Keratinocyte (primary cell): Measurements from ENCODE around the gene MAMDC2. TPM values are rescaled to one million over a fixed set of nuclear protein-coding genes. Genes with fewer than 3 reads are reported as not detected.

Experiments used
- DNase-seq: peaks from one replicate; pipeline ENCODE4 v3.0.0-alpha.2; 2011; ENCODE audit warnings: low read depth, missing footprints, low spot score
- FAIRE-seq: peaks from 2 replicates; lab custom pipeline; 2011; peaks lifted over from hg19 to GRCh38; lab: Jason Lieb, UNC
- H2AFZ ChIP-seq: 2 replicates; pipeline ENCODE4 v1.6.0; 2012; ENCODE audit warnings: low read length, control low read depth, inconsistent platforms; ENCODE audit not compliant: control insufficient read depth
- H3K27ac ChIP-seq: 2 replicates; pipeline ENCODE4 v1.5.1; 2011; ENCODE audit warnings: low read length; ENCODE audit not compliant: control insufficient read depth, insufficient read depth
- H3K27me3 ChIP-seq: 3 replicates; pipeline ENCODE4 v1.6.0; 2011; ENCODE audit warnings: low read length; ENCODE audit not compliant: control insufficient read depth, insufficient read depth; ENCODE audit errors: extremely low read depth
- H3K36me3 ChIP-seq, 2 experiments: 2 replicates in 1 of 2; 3 replicates in 1 of 2; pipeline ENCODE4 v1.5.1; 2011; ENCODE audit warnings: low read length in 2 of 2, mild to moderate bottlenecking in 1 of 2; ENCODE audit not compliant: control insufficient read depth in 2 of 2, insufficient read depth in 2 of 2; ENCODE audit errors: extremely low read depth in 1 of 2
- H3K4me1 ChIP-seq: 3 replicates; pipeline ENCODE4 v1.5.1; 2011; ENCODE audit warnings: low read length; ENCODE audit not compliant: control insufficient read depth, insufficient read depth; ENCODE audit errors: extremely low read depth
- H3K4me2 ChIP-seq: 3 replicates; pipeline ENCODE4 v1.6.0; 2011; ENCODE audit warnings: low read depth, low read length; ENCODE audit not compliant: control insufficient read depth, insufficient read depth; ENCODE audit errors: extremely low read depth
- H3K4me3 ChIP-seq, 3 experiments: fragments of 200-600 bp in 1 of 3; sonication (generic) in 1 of 3; 2 replicates in 2 of 3; 3 replicates in 1 of 3; pipeline ENCODE4 v1.5.1; 2011 to 2016; ENCODE audit warnings: low read length in 3 of 3, mild to moderate bottlenecking in 3 of 3, control low read depth in 2 of 3, inconsistent platforms in 1 of 3, low read depth in 1 of 3, mixed read lengths in 1 of 3, mixed run types in 1 of 3, moderate library complexity in 1 of 3; ENCODE audit not compliant: control insufficient read depth in 2 of 3, insufficient read depth in 2 of 3; ENCODE audit errors: extremely low read depth in 1 of 3
- H3K79me2 ChIP-seq: 2 replicates; pipeline ENCODE4 v1.6.0; 2012; ENCODE audit warnings: low read length; ENCODE audit not compliant: control insufficient read depth, insufficient read depth
- H3K9ac ChIP-seq: 3 replicates; pipeline ENCODE4 v1.6.0; 2011; ENCODE audit warnings: low read length; ENCODE audit not compliant: control insufficient read depth, insufficient read depth; ENCODE audit errors: extremely low read depth
- H3K9me1 ChIP-seq: 3 replicates; pipeline ENCODE4 v1.6.0; 2011; ENCODE audit warnings: low read length; ENCODE audit not compliant: control insufficient read depth, insufficient read depth; ENCODE audit errors: extremely low read depth
- H3K9me3 ChIP-seq: 2 replicates; pipeline ENCODE4 v1.5.1; 2012; ENCODE audit warnings: low read depth, low read length; ENCODE audit not compliant: control insufficient read depth
- H4K20me1 ChIP-seq: 3 replicates; pipeline ENCODE4 v1.6.0; 2011; ENCODE audit warnings: low read length; ENCODE audit not compliant: control insufficient read depth, insufficient read depth; ENCODE audit errors: extremely low read depth
- CTCF ChIP-seq, 3 experiments: IDR thresholded peaks in 1 of 3; conservative IDR thresholded peaks in 1 of 3; optimal IDR thresholded peaks in 1 of 3; 2 replicates in 2 of 3; 3 replicates in 1 of 3; pipeline versions ENCODE3 to v1.5.1; 2011; ENCODE audit warnings: low read length in 3 of 3, mild to moderate bottlenecking in 3 of 3, moderate library complexity in 2 of 3, control low read depth in 1 of 3, inconsistent platforms in 1 of 3; ENCODE audit not compliant: insufficient read depth in 2 of 3; ENCODE audit errors: extremely low read depth in 1 of 3
- EZH2 ChIP-seq: IDR thresholded peaks from one replicate; pipeline ENCODE4 v1.6.1; 2012; ENCODE audit warnings: inconsistent platforms, mild to moderate bottlenecking, low read length, moderate library complexity
- dilution Hi-C: fragments of 300-500 bp; cut with MboI; formaldehyde crosslinking; loops from one replicate; pipeline ENCODE4 v1.7.0; 2020; ENCODE audit warnings: low sequenced_read_pairs; ENCODE audit not compliant: extremely low pct_ligation_motif_present
- polyA plus RNA-seq, 5 experiments: library from polyadenylated mRNA; depleted of rRNA in 3 of 5; stranded (reverse) in 3 of 5; stranded (forward) in 1 of 5; unstranded in 1 of 5; fragments of >200 nt; gene quantifications; 1 replicate in 1 of 5; 2 replicates in 3 of 5; 3 replicates in 1 of 5; pipeline versions ENCODE4 v1.2.1 to v1.2.3, GENCODE V29; 2011 to 2012; ENCODE audit warnings: missing spikeins in 2 of 5, low read depth in 1 of 5, low replicate concordance in 1 of 5

Gene MAMDC2
- polyA plus RNA-seq, 1 donor (not counting 4 experiments of a cell fraction or from before 2014, with no cell fraction given) = 4.2 TPM

GRCh38 chr9:70091572-70091971 lies 47.9 kb downstream of the MAMDC2 start:
- TF ChIP-seq CTCF (optimal IDR thresholded peaks at IDR 0.05 in 1 of 3, IDR thresholded peaks at IDR 0.05 in 1 of 3, conservative IDR thresholded peaks at IDR 0.05 in 1 of 3; ENCODE audit: extremely low read depth in 1 of 3, insufficient read depth in 2 of 3, low read length in 3 of 3) = no peak
- TF ChIP-seq EZH2 = no peak
- no peak for FAIRE-seq
- dilution Hi-C loops = no loop called here
- Histone ChIP-seq H3K4me3 (no peak overlapping the region), H3K27ac (no peak overlapping the region), H3K9me3 (no peaks in the 10 kb centered on the region), H2AFZ (no peak overlapping the region), H3K27me3 (no peaks in the 10 kb centered on the region), H3K9ac (no peak overlapping the region), H3K9me1 (no peaks in the 10 kb centered on the region), H3K79me2 (no peaks in the 10 kb centered on the region), H3K4me1 (no peaks in the 10 kb centered on the region), H3K36me3 (no peaks in the 10 kb centered on the region), H3K4me2 (no peak overlapping the region), H4K20me1 (no peaks in the 10 kb centered on the region)
- DNase-seq = no peak

- Histone ChIP-seq H3K4me2 (no peak overlapping the region), H4K20me1 (no peaks in the 10 kb centered on the region), H2AFZ (no peak overlapping the region), H3K9ac (no peak overlapping the region), H3K27me3 (no peaks in the 10 kb centered on the region), H3K4me3 (no peak overlapping the region), H3K9me1 (no peaks in the 10 kb centered on the region), H3K9me3 (no peaks in the 10 kb centered on the region), H3K79me2 (no peaks in the 10 kb centered on the region), H3K27ac (no peak overlapping the region), H3K4me1 (no peaks in the 10 kb centered on the region), H3K36me3 (no peaks in the 10 kb centered on the region)
- dilution Hi-C loops = no loop called here
- no peak for DNase-seq
- peak; percentile 17 for FAIRE-seq
- TF ChIP-seq EZH2 = no peak
- TF ChIP-seq CTCF (optimal IDR thresholded peaks at IDR 0.05 in 1 of 3, IDR thresholded peaks at IDR 0.05 in 1 of 3, conservative IDR thresholded peaks at IDR 0.05 in 1 of 3; ENCODE audit: extremely low read depth in 1 of 3, insufficient read depth in 2 of 3, low read length in 3 of 3) = no peak
These were observed 48.5 kb downstream of the MAMDC2 start for GRCh38 chr9:70092190-70092589.
